CD4-positive, alpha-beta T cell (primary cell): ENCODE results near the gene PAQR9. TPM values are rescaled to one million over a fixed set of nuclear protein-coding genes. Genes with fewer than 3 reads are reported as not detected.

Experiments used
- ATAC-seq: fragments of 200-7000 bp; cut with Tn5 transposase; one replicate; pipeline ENCODE4 v1.10.0; 2022; ENCODE audit warnings: mild to moderate bottlenecking; ENCODE audit not compliant: poor library complexity
- CTCF ChIA-PET: fragments of 350-600 bp; sonication (Branson Sonifier 250); formaldehyde crosslinking; loops from one replicate; lab custom pipeline; 2021; ENCODE audit warnings: antibody characterized with exemption, inconsistent platforms; lab: Charles Lee
- POLR2A ChIA-PET: fragments of 350-600 bp; sonication (Branson Sonifier 250); formaldehyde crosslinking; loops from one replicate; lab custom pipeline; 2021; ENCODE audit warnings: antibody characterized with exemption, inconsistent platforms; lab: Charles Lee
- DNase-seq, 14 experiments: peaks; one replicate each; pipeline ENCODE4 v3.0.0-alpha.2; 2013 to 2020; ENCODE audit warnings: mixed read lengths in 2 of 14
- H3K27ac ChIP-seq, 2 donors: one replicate each; pipeline versions ENCODE4 v1.5.1 to v1.7.0; 2013; ENCODE audit warnings: low read length in 2 of 2, low read depth in 1 of 2, mild to moderate bottlenecking in 1 of 2
- H3K27me3 ChIP-seq, 2 experiments: 1 replicate in 1 of 2; 2 replicates in 1 of 2; pipeline versions ENCODE4 v1.6.1 to v1.7.0; 2013; ENCODE audit warnings: low read length in 2 of 2, control low read depth in 1 of 2, mild to moderate bottlenecking in 1 of 2, moderate library complexity in 1 of 2; ENCODE audit not compliant: insufficient read depth in 2 of 2, control insufficient read depth in 1 of 2
- H3K36me3 ChIP-seq: one replicate; pipeline ENCODE4 v1.6.1; 2013; ENCODE audit warnings: low read length, control low read depth; ENCODE audit not compliant: insufficient read depth
- H3K4me1 ChIP-seq: one replicate; pipeline ENCODE4 v1.6.1; 2013; ENCODE audit warnings: low read length, control low read depth; ENCODE audit not compliant: insufficient read depth
- H3K4me3 ChIP-seq: one replicate; pipeline ENCODE4 v1.5.1; 2013; ENCODE audit warnings: mild to moderate bottlenecking, low read length, moderate library complexity
- H3K9me3 ChIP-seq, 2 experiments: 1 replicate in 1 of 2; 2 replicates in 1 of 2; pipeline versions ENCODE4 v1.6.1 to v1.7.0; 2013; ENCODE audit warnings: low read length in 2 of 2, mild to moderate bottlenecking in 2 of 2, control low read depth in 1 of 2, moderate library complexity in 1 of 2; ENCODE audit not compliant: control insufficient read depth in 1 of 2, insufficient read depth in 1 of 2
- H3K27ac Mint-ChIP-seq: one replicate; pipeline ENCODE4 v1.8.0; 2020; ENCODE audit warnings: mixed read lengths
- H3K27me3 Mint-ChIP-seq: one replicate; pipeline ENCODE4 v1.8.0; 2021; ENCODE audit warnings: mixed read lengths
- H3K36me3 Mint-ChIP-seq: one replicate; pipeline ENCODE4 v1.8.0; 2021; ENCODE audit warnings: low read depth, mixed read lengths
- H3K4me1 Mint-ChIP-seq: one replicate; pipeline ENCODE4 v1.8.0; 2021; ENCODE audit warnings: low read depth, mixed read lengths
- H3K4me3 Mint-ChIP-seq: one replicate; pipeline ENCODE4 v1.8.0; 2020; ENCODE audit warnings: mild to moderate bottlenecking, mixed read lengths
- H3K9me3 Mint-ChIP-seq: one replicate; pipeline ENCODE4 v1.8.0; 2020; ENCODE audit warnings: mixed read lengths
- CTCF ChIP-seq: fragments of 200-600 bp; IDR thresholded peaks from one replicate; pipeline ENCODE4 v1.8.0; 2022; ENCODE audit warnings: antibody characterized with exemption, mild to moderate bottlenecking
- intact Hi-C, 2 experiments: fragments of 100-400 bp; cut with DNase I in 1 of 2; cut with micrococcal nuclease in 1 of 2; formaldehyde crosslinking; loops; one replicate each; pipeline versions ENCODE4 v1.15.1 to v1.9.0; 2023 to 2025; cut with DNase I, micrococcal nuclease
- total RNA-seq, 174 experiments: library from RNA in 2 of 174; stranded (reverse) in 2 of 174; gene quantifications; one replicate each; pipeline ENCODE4 v1.2.3 and lab custom pipeline; 2021 to 2026

Gene PAQR9
- total RNA-seq, 2 experiments from 2014 or later: not detected

DNA sequence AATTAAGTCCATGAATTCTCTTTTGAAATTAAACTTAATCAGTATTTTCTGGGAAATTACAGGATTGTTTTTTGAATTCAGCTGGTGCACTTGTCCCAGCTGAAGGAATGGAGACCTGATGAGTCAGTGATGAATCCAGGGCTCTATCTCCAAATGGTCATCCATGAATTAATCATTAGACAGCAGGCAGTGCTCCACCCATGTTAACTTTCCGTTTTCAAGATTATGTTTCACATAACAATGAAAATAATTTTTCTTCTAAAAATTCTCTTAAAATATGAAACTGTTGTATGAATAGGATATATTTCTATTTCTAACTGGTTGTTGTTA, 13.9 kb upstream of the PAQR9 start:
- no peak for ATAC-seq
- no peak for DNase-seq
- Histone ChIP-seq H3K4me3 (no peak overlapping the region), H3K36me3 (no peaks in the 10 kb centered on the region), H3K9me3 (peaks cover 0 to under 1% of the 10 kb centered on the region in 2 experiments), H3K4me1 (no peaks in the 10 kb centered on the region), H3K27ac (no peak overlapping the region), H3K27me3 (peaks cover 0 to 5% of the 10 kb centered on the region in 2 experiments)
- H3K36me3 Mint-ChIP-seq: no peaks in the 10 kb centered on the region
- no peak for TF ChIP-seq CTCF
- H3K9me3 Mint-ChIP-seq: no peaks in the 10 kb centered on the region
- no peaks in the 10 kb centered on the region for H3K4me1 Mint-ChIP-seq
- H3K27me3 Mint-ChIP-seq: peaks cover 48% of the 10 kb centered on the region
- CTCF ChIA-PET: no interaction called here
- no peak overlapping the region for H3K27ac Mint-ChIP-seq
- POLR2A ChIA-PET: no interaction called here
- intact Hi-C loops: no loop called here
- H3K4me3 Mint-ChIP-seq: no peak overlapping the region

GRCh38 chr3:142976621-142977398, 13.3 kb upstream of the PAQR9 start:
- DNase-seq (peak in 1 of 14 experiments; percentile 28), ATAC-seq (no peak)
- Histone ChIP-seq H3K27me3 (peaks cover 2 to 5% of the 10 kb centered on the region in 2 experiments), H3K27ac (no peak overlapping the region), H3K4me1 (no peaks in the 10 kb centered on the region), H3K4me3 (no peak overlapping the region), H3K9me3 (peaks cover 0 to 4% of the 10 kb centered on the region in 2 experiments), H3K36me3 (no peaks in the 10 kb centered on the region)
- ChIA-PET POLR2A (no interaction called here), CTCF (no interaction called here)
- Mint-ChIP-seq H3K4me3 (no peak overlapping the region), H3K4me1 (no peaks in the 10 kb centered on the region), H3K9me3 (no peaks in the 10 kb centered on the region), H3K27me3 (peaks cover 47% of the 10 kb centered on the region), H3K36me3 (no peaks in the 10 kb centered on the region), H3K27ac (no peak overlapping the region)
- intact Hi-C loops: no loop called here
- TF ChIP-seq CTCF: no peak

DNA sequence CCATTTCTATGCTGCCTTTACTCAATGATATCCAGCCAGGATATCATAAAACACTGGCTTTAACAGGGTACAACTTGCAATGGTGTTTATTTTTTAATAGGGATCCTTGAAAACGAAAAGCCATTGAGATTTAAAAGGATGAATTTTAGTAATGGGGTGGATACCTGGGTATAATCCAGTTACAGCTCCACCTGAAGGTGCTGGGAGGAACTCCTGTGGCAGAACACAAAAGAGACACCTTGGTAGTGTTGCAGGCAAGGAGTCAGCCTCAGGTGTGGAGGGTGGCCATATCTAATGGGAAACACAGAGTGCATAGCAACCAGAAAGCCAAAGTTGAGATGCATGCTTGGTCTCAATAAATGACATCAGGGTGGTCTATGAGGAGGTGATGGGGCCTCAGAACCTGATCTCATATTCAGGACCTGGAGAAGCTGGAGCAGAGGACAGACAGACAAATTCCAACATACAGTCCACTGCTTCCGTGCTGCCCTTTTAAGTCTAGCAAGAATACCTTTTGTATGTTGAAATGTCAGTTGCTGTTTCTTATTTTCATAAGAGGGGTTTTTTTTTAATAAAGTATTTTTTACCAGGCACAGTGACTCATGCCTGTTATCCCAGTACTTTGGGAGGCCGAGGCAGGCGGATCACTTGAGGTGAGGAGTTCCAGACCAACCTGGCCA, 12.0 kb upstream of the PAQR9 start:
- Mint-ChIP-seq H3K9me3 (no peaks in the 10 kb centered on the region), H3K4me1 (no peaks in the 10 kb centered on the region), H3K4me3 (no peak overlapping the region), H3K27ac (no peak overlapping the region), H3K36me3 (no peaks in the 10 kb centered on the region), H3K27me3 (peaks cover 47% of the 10 kb centered on the region)
- CTCF ChIA-PET: no interaction called here
- no peak for TF ChIP-seq CTCF
- ATAC-seq (no peak), DNase-seq (no peak)
- Histone ChIP-seq H3K27me3 (peaks cover 0 to 3% of the 10 kb centered on the region in 2 experiments), H3K4me1 (no peaks in the 10 kb centered on the region), H3K27ac (no peak overlapping the region), H3K4me3 (no peak overlapping the region), H3K9me3 (peaks cover 0 to 4% of the 10 kb centered on the region in 2 experiments), H3K36me3 (no peaks in the 10 kb centered on the region)
- intact Hi-C loops: no loop called here
- POLR2A ChIA-PET: no interaction called here
